Left ventricle myocardium inferior (tissue), 1 donor: ENCODE results near the gene SMAD5. TPM values are rescaled to one million over a fixed set of nuclear protein-coding genes. Genes with fewer than 3 reads are reported as not detected.

Experiments used
- DNase-seq: peaks from one replicate; pipeline ENCODE4 v3.0.0-alpha.2; 2020
- H3K27ac ChIP-seq: fragments of 200-600 bp; replicated peaks from 2 replicates; pipeline ENCODE4 v1.8.0; 2021
- H3K27me3 ChIP-seq: fragments of 200-600 bp; 2 replicates; pipeline ENCODE4 v1.8.0; 2021; ENCODE audit warnings: low read depth
- H3K36me3 ChIP-seq: fragments of 200-600 bp; 2 replicates; pipeline ENCODE4 v1.8.0; 2021
- H3K4me1 ChIP-seq: fragments of 200-600 bp; 2 replicates; pipeline ENCODE4 v1.8.0; 2021
- H3K4me3 ChIP-seq: fragments of 200-600 bp; 2 replicates; pipeline ENCODE4 v1.8.0; 2021; ENCODE audit warnings: mild to moderate bottlenecking, moderate library complexity
- H3K9me3 ChIP-seq: fragments of 200-600 bp; replicated peaks from 2 replicates; pipeline ENCODE4 v1.8.0; 2021
- intact Hi-C: fragments of 100-400 bp; cut with micrococcal nuclease; formaldehyde crosslinking; loops from one replicate; pipeline ENCODE4 v1.11.0; 2022
- total RNA-seq: library from RNA; stranded (reverse); fragmentation: NEBNext Ultra II Directional; extraction: Animal tissue kit (Norgen Biotek cat#: 25700); gene quantifications from one replicate; pipeline ENCODE4 v1.2.1, GENCODE V29; 2021
- TF ChIP-seq, protein P1 (sequence below): fragments of 200-600 bp; IDR thresholded peaks from 2 replicates; pipeline ENCODE4 v1.8.0; 2021; ENCODE audit warnings: antibody characterized with exemption, mild to moderate bottlenecking, borderline replicate concordance
- donor health status: DM: no; HTN: yes; CAD: no; lungs with severe emphysema.

Gene SMAD5
- total RNA-seq, 1 donor from 2014 or later: 34.8 TPM

DNA sequence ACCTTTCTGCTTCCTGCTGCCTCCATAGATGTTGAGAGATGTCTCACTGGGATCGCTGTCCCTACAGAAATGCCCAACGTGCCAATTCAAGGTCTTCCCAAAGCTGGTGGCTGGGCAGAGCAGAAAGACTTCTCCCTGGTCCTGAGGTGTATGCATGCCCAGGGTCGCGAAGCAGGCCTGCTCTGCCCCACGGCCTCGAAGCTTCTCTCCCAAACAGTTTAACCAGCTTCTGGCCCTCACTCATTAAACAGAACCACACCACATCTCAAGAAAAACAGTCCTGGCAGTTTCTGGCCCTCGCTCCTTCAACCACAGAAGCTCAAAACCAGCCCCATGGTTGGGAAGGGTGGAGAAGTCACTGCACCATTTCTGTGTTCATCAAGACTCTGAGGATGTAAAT lies 75.0 kb downstream of the SMAD5 start:
- Histone ChIP-seq H3K9me3 (peaks cover 5% of the 10 kb centered on the region), H3K4me1 (no peaks in the 10 kb centered on the region), H3K27ac (no peak overlapping the region), H3K27me3 (peaks cover 81% of the 10 kb centered on the region), H3K4me3 (no peak overlapping the region), H3K36me3 (no peaks in the 10 kb centered on the region)
- no peak for DNase-seq
- intact Hi-C loops: no loop called here
- TF ChIP-seq, protein P1, sequence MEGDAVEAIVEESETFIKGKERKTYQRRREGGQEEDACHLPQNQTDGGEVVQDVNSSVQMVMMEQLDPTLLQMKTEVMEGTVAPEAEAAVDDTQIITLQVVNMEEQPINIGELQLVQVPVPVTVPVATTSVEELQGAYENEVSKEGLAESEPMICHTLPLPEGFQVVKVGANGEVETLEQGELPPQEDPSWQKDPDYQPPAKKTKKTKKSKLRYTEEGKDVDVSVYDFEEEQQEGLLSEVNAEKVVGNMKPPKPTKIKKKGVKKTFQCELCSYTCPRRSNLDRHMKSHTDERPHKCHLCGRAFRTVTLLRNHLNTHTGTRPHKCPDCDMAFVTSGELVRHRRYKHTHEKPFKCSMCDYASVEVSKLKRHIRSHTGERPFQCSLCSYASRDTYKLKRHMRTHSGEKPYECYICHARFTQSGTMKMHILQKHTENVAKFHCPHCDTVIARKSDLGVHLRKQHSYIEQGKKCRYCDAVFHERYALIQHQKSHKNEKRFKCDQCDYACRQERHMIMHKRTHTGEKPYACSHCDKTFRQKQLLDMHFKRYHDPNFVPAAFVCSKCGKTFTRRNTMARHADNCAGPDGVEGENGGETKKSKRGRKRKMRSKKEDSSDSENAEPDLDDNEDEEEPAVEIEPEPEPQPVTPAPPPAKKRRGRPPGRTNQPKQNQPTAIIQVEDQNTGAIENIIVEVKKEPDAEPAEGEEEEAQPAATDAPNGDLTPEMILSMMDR: no peak

DNA sequence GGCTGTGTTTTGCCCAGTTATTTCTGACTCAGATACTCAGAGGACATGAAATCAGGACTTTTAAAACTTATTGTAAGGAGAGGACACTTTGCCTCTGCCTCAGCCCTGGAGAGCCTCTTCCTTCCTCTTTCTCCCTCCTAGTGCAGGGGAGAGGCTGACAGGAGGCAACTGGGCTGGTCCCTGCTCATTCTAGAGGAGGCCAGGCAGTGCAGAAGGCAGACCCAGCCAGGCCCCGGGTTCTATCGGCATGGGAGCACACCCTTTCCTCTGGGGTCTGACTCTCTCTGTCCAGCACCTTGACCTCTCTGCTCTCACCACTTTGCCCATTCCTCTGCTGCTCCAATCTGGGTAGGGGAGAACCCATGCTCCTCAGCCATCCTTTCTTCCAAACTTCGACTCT lies 76.3 kb downstream of the SMAD5 start:
- no peak overlapping the region for H3K4me3 ChIP-seq
- intact Hi-C loops: no loop called here
- H3K9me3 ChIP-seq: peaks cover 5% of the 10 kb centered on the region
- DNase-seq: no peak
- peaks cover 87% of the 10 kb centered on the region for H3K27me3 ChIP-seq
- no peaks in the 10 kb centered on the region for H3K36me3 ChIP-seq
- H3K4me1 ChIP-seq: no peaks in the 10 kb centered on the region
- TF ChIP-seq, protein P1: no peak
- H3K27ac ChIP-seq: no peak overlapping the region

DNA sequence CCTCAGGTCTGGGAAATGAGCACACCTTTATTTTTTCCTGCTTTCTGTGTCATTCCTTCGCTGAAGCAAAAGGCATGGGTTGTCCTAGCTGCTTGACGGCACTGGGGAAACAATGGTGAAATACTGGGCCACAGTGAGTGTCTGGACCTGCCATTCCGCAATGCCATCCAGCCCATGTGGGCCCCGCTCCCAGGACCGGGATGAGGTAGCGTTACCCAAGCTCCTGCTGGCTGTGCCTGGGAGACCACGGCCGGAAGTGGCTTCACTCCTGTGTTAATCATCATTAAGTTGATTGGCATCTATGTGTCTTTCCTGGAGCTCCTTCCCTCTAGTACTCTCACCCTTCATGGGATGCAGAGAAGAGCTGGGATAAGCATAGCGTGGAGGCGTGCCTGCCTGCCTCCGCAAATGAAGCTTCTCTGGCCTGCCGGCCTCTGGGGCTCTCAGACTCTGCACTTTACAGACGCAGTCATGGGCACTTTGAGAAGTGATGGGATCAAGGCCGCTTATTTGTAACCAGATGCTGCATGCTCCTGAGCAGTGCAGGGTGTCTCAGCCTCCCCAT lies 76.8 kb downstream of the SMAD5 start:
- no peaks in the 10 kb centered on the region for H3K36me3 ChIP-seq
- TF ChIP-seq, protein P1: no peak
- H3K4me1 ChIP-seq: no peaks in the 10 kb centered on the region
- peaks cover 87% of the 10 kb centered on the region for H3K27me3 ChIP-seq
- intact Hi-C loops: no loop called here
- H3K4me3 ChIP-seq: no peak overlapping the region
- DNase-seq: no peak
- no peak overlapping the region for H3K27ac ChIP-seq
- H3K9me3 ChIP-seq: peaks cover 5% of the 10 kb centered on the region

DNA sequence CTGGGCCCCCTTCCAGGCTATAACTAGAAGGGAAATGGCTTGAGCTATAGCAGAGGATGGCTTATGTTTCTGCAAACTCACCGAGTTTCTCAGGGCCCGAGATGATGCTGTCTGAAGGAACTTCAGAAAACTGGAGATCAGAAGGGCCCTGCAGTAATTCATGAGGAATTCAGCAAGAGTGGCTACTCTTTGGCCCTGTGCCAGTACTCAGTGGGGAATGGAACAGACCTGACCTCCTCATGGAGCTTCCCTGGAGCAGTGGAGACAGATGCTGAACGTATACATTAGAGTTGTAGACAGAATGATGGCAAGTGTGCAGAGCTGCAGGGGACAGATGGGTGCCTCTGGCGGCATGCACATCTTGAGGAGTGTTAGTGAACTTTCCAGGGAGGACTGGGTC lies 77.6 kb downstream of the SMAD5 start:
- H3K27me3 ChIP-seq: peaks cover 87% of the 10 kb centered on the region
- TF ChIP-seq, protein P1: no peak
- DNase-seq: no peak
- intact Hi-C loops: loop anchor here (5.0 kb wide), 1 partner anchor 323 kb away; no protein-coding TSS in a partner anchor
- no peaks in the 10 kb centered on the region for H3K36me3 ChIP-seq
- H3K4me3 ChIP-seq: no peak overlapping the region
- no peaks in the 10 kb centered on the region for H3K4me1 ChIP-seq
- peaks cover 3% of the 10 kb centered on the region for H3K9me3 ChIP-seq
- H3K27ac ChIP-seq: no peak overlapping the region

DNA sequence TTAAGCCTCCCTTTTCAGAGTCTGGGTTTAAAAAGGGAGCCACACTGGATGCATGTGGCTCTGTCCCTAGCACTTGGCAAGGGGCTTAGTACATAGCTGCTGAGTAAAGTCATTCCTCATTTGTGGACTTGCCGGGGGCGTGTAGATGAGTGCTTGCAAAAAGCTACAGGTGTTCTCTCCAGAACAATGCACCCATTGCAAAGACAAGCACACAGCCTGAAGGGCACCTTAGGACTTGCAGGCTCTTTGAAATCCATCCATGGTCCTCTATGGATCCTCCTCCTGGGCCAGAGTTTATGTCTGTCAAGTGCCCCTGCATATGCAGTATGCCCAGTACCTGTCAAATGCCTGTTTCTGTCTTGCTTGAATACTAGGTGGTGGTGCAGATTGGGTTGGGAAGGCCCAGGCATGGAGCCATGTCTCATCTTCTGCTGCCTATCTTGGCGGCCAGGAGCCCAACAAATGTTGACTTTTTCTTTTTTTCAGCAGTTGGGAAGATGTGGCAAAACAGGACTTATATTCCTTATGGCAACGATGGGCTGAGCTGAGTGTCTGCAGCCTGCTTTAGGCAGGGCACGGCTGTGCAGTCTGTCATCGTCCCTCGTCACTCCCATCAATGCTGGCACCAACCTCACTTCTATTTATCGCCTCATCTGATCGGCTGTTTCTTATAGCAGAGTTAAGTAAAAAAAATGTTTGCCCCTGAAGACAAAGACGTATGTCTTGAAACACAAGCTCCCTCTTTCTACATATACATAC lies 78.8 kb downstream of the SMAD5 start:
- no peak for DNase-seq
- TF ChIP-seq, protein P1: no peak
- intact Hi-C loops: loop anchor here (5.0 kb wide), 1 partner anchor 324 kb away; no protein-coding TSS in a partner anchor
- H3K36me3 ChIP-seq: no peaks in the 10 kb centered on the region
- H3K4me3 ChIP-seq: no peak overlapping the region
- no peaks in the 10 kb centered on the region for H3K4me1 ChIP-seq
- H3K27ac ChIP-seq: no peak overlapping the region
- peaks cover 86% of the 10 kb centered on the region for H3K27me3 ChIP-seq
- H3K9me3 ChIP-seq: no peaks in the 10 kb centered on the region
